Measurements from ENCODE around the gene ZPR1.

ZPR1 gene

GRCh38 chr11:116819049-116819448 is 31.2 kb upstream of the ZPR1 start:
- no peak for TF ChIP-seq CTCF (IDR thresholded peaks at IDR 0.05; ENCODE audit: low read depth, low read length)
- DNase-seq (ENCODE audit: extremely low read depth, low read depth) = no peak

GRCh38 chr11:116814502-116814901 is 26.7 kb upstream of the ZPR1 start:
- DNase-seq (ENCODE audit: extremely low read depth, low read depth) = no peak
- TF ChIP-seq CTCF (IDR thresholded peaks at IDR 0.05; ENCODE audit: low read depth, low read length) = no peak

- no peak for DNase-seq (ENCODE audit: extremely low read depth, low read depth)
- no peak for TF ChIP-seq CTCF (IDR thresholded peaks at IDR 0.05; ENCODE audit: low read depth, low read length)
Observed at GRCh38 chr11:116813781-116814471, 26.1 kb upstream of the ZPR1 start.

GRCh38 chr11:116813170-116813569 is 25.3 kb upstream of the ZPR1 start:
- DNase-seq (ENCODE audit: extremely low read depth, low read depth) = no peak
- TF ChIP-seq CTCF (IDR thresholded peaks at IDR 0.05; ENCODE audit: low read depth, low read length) = no peak

- DNase-seq (ENCODE audit: extremely low read depth, low read depth) = no peak
- no peak for TF ChIP-seq CTCF (IDR thresholded peaks at IDR 0.05; ENCODE audit: low read depth, low read length)
Observed at GRCh38 chr11:116812109-116812508, 24.3 kb upstream of the ZPR1 start.

- DNase-seq (ENCODE audit: extremely low read depth, low read depth) = no peak
- TF ChIP-seq CTCF (IDR thresholded peaks at IDR 0.05; ENCODE audit: low read depth, low read length) = no peak
Observed at GRCh38 chr11:116811194-116811593, 23.4 kb upstream of the ZPR1 start.

- DNase-seq (ENCODE audit: extremely low read depth, low read depth) = no peak
- no peak for TF ChIP-seq CTCF (IDR thresholded peaks at IDR 0.05; ENCODE audit: low read depth, low read length)
Observed at GRCh38 chr11:116808262-116809175, 20.7 kb upstream of the ZPR1 start.

Measured in AG09319 (cell line).